Measurements from ENCODE around the gene PROZ. TPM values are rescaled to one million over a fixed set of nuclear protein-coding genes. Genes with fewer than 3 reads are reported as not detected.

PROZ gene
- total RNA-seq, 1 donor from 2014 or later, result not detected

- intact Hi-C loops (cut with DNase I), result no loop called here
- Histone ChIP-seq H3K4me1 (no peaks in the 10 kb centered on the region), H3K36me3 (peaks cover 88% of the 10 kb centered on the region), H3K4me3 (no peak overlapping the region), H3K27ac (no peak overlapping the region), H3K9me3 (no peaks in the 10 kb centered on the region), H3K27me3 (ENCODE audit: low read depth) (no peaks in the 10 kb centered on the region)
- DNase-seq (no peak), ATAC-seq (no peak)
- TF ChIP-seq, protein P1, sequence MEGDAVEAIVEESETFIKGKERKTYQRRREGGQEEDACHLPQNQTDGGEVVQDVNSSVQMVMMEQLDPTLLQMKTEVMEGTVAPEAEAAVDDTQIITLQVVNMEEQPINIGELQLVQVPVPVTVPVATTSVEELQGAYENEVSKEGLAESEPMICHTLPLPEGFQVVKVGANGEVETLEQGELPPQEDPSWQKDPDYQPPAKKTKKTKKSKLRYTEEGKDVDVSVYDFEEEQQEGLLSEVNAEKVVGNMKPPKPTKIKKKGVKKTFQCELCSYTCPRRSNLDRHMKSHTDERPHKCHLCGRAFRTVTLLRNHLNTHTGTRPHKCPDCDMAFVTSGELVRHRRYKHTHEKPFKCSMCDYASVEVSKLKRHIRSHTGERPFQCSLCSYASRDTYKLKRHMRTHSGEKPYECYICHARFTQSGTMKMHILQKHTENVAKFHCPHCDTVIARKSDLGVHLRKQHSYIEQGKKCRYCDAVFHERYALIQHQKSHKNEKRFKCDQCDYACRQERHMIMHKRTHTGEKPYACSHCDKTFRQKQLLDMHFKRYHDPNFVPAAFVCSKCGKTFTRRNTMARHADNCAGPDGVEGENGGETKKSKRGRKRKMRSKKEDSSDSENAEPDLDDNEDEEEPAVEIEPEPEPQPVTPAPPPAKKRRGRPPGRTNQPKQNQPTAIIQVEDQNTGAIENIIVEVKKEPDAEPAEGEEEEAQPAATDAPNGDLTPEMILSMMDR (IDR thresholded peaks at IDR 0.05), result no peak
Observed at GRCh38 chr13:113192902-113193301, 34.5 kb downstream of the PROZ start.

GRCh38 chr13:113195360-113195759 is 36.9 kb downstream of the PROZ start:
- H3K27me3 ChIP-seq (ENCODE audit: low read depth), result no peaks in the 10 kb centered on the region
- TF ChIP-seq, protein P1 (IDR thresholded peaks at IDR 0.05), result no peak
- DNase-seq (no peak), ATAC-seq (no peak)
- H3K4me1 ChIP-seq, result no peaks in the 10 kb centered on the region
- no peaks in the 10 kb centered on the region for H3K9me3 ChIP-seq
- H3K4me3 ChIP-seq, result no peak overlapping the region
- peaks cover 98% of the 10 kb centered on the region for H3K36me3 ChIP-seq
- intact Hi-C loops (cut with DNase I), result no loop called here
- no peak overlapping the region for H3K27ac ChIP-seq

- ATAC-seq, result no peak
- DNase-seq, result no peak
- intact Hi-C loops (cut with DNase I), result no loop called here
- TF ChIP-seq, protein P1 (IDR thresholded peaks at IDR 0.05), result no peak
- H3K9me3 ChIP-seq, result no peaks in the 10 kb centered on the region
- no peak overlapping the region for H3K4me3 ChIP-seq
- H3K27me3 ChIP-seq (ENCODE audit: low read depth), result no peaks in the 10 kb centered on the region
- H3K4me1 ChIP-seq, result no peaks in the 10 kb centered on the region
- no peak overlapping the region for H3K27ac ChIP-seq
- H3K36me3 ChIP-seq, result peaks cover 83% of the 10 kb centered on the region
Observed at GRCh38 chr13:113196970-113197737, 38.7 kb downstream of the PROZ start.

DNA sequence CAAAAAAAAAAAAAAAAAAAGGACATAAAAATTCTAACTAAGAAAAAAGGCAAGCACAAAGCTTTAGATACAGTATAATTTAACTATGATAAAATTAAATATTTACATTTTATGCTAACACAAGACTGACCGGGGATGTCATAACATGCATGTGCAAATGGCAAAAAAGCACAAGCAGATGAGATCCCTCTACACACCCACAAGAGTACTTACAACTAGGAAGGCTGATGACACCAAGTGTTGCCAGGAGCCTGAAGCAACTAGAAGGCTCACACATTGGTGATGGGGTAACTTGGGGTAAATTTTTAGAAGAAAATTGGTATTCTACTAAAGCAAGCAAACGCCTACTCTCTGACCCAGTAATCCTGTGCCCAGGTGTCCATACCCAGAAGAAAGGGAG is 43.4 kb downstream of the PROZ start:
- intact Hi-C loops (cut with DNase I), result no loop called here
- Histone ChIP-seq H3K27me3 (ENCODE audit: low read depth) (no peaks in the 10 kb centered on the region), H3K9me3 (no peaks in the 10 kb centered on the region), H3K27ac (no peak overlapping the region), H3K36me3 (peaks cover 51% of the 10 kb centered on the region), H3K4me1 (peaks cover 28% of the 10 kb centered on the region), H3K4me3 (no peak overlapping the region)
- TF ChIP-seq, protein P1 (IDR thresholded peaks at IDR 0.05), result no peak
- no peak for ATAC-seq
- DNase-seq, result no peak

DNA sequence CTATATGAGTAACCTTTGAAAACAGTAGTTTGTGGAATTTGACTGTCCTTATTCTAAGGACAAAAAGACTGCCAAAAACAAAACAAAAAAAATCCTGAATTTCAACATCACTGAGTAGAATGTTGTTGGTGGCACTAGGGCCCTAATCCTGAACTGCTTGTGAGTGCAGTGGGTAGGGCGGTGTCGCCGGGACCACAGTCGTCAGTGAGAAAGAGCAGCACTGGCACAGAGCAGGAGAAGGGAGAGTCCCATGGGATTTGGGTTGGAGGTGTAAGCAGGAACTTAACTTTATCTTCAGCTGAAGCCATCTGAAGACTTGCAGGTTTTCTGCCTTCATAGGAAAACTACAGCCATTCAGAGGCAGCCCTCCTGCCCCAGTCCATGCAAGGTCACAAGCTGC is 44.5 kb downstream of the PROZ start:
- intact Hi-C loops (cut with DNase I), result no loop called here
- Histone ChIP-seq H3K27me3 (ENCODE audit: low read depth) (no peaks in the 10 kb centered on the region), H3K36me3 (peaks cover 41% of the 10 kb centered on the region), H3K4me3 (no peak overlapping the region), H3K9me3 (no peaks in the 10 kb centered on the region), H3K27ac (no peak overlapping the region), H3K4me1 (peaks cover 39% of the 10 kb centered on the region)
- no peak for ATAC-seq
- no peak for DNase-seq
- TF ChIP-seq, protein P1 (IDR thresholded peaks at IDR 0.05), result no peak
